Amygdala (tissue), 56 donors: ENCODE data around the gene PXDN.

Experiments used
- DNase-seq, 56 donors: peaks; one replicate each; lab custom pipeline; 2025; lab: John Stamatoyannopoulos, UW

PXDN gene

GRCh38 chr2:1641523-1641922 lies 102.8 kb downstream of the PXDN start:
- DNase-seq: no peak

GRCh38 chr2:1640301-1641135 lies 103.8 kb downstream of the PXDN start:
- no peak for DNase-seq

- DNase-seq: no peak
Observed at GRCh38 chr2:1639086-1639858, 105.0 kb downstream of the PXDN start.

- DNase-seq: no peak
Observed at GRCh38 chr2:1638281-1638860, 105.9 kb downstream of the PXDN start.

GRCh38 chr2:1636791-1637415 lies 107.4 kb downstream of the PXDN start:
- no peak for DNase-seq

GRCh38 chr2:1635823-1636222 lies 108.5 kb downstream of the PXDN start:
- DNase-seq: no peak

GRCh38 chr2:1634681-1635341 lies 109.5 kb downstream of the PXDN start:
- DNase-seq: no peak

GRCh38 chr2:1633936-1634587 lies 110.3 kb downstream of the PXDN start:
- DNase-seq: no peak

- no peak for DNase-seq
Observed at GRCh38 chr2:1633092-1633671, 111.1 kb downstream of the PXDN start.

- DNase-seq: no peak
Observed at GRCh38 chr2:1632510-1632909, 111.8 kb downstream of the PXDN start.

- DNase-seq: no peak
Observed at GRCh38 chr2:1632002-1632348, 112.3 kb downstream of the PXDN start.

- no peak for DNase-seq
Observed at GRCh38 chr2:1631292-1632001, 112.9 kb downstream of the PXDN start.

GRCh38 chr2:1628893-1629292 lies 115.4 kb downstream of the PXDN start:
- DNase-seq: peak in 1 of 56 donors; percentile 11

GRCh38 chr2:1627628-1628381 lies 116.5 kb downstream of the PXDN start:
- DNase-seq: no peak

- DNase-seq: no peak
Observed at GRCh38 chr2:1626271-1626681, 118.0 kb downstream of the PXDN start.

- no peak for DNase-seq
Observed at GRCh38 chr2:1625281-1626001, 118.9 kb downstream of the PXDN start.

- DNase-seq: no peak
Observed at GRCh38 chr2:1623906-1624445, 120.3 kb downstream of the PXDN start.
